Esophagus squamous epithelium (tissue), 4 donors: ENCODE results near the gene RDH8.

ENCODE experiments used
- CTCF ChIP-seq, 6 experiments: fragments of 450-650 bp in 4 of 6; fragments of 200-600 bp in 2 of 6; sonication (generic) in 2 of 6; IDR thresholded peaks; one replicate each; pipeline ENCODE4 v1.5.1; 2016 to 2019; ENCODE audit warnings: antibody characterized with exemption in 6 of 6, mild to moderate bottlenecking in 4 of 6, moderate library complexity in 4 of 6
- POLR2A ChIP-seq, 4 donors: fragments of 450-650 bp; IDR thresholded peaks; one replicate each; pipeline ENCODE4 v1.6.1; 2017; ENCODE audit warnings: antibody characterized with exemption in 4 of 4, mild to moderate bottlenecking in 4 of 4, moderate library complexity in 3 of 4

- TF ChIP-seq CTCF (IDR thresholded peaks at IDR 0.05), result no peak
- TF ChIP-seq POLR2A (IDR thresholded peaks at IDR 0.05), result no peak
These were observed 7.0 kb upstream of the RDH8 start for GRCh38 chr19:10006335-10006708.
